ENCODE results near the gene IPO13. TPM values are rescaled to one million over a fixed set of nuclear protein-coding genes. Genes with fewer than 3 reads are reported as not detected.

The IPO13 gene
- total RNA-seq, 4 donors from 2014 or later, result 22.7 to 64.9 (median 36.5) TPM

- Histone ChIP-seq H3K27me3 (no peaks in the 10 kb centered on the region), H3K9me3 (no peaks in the 10 kb centered on the region), H3K36me3 (no peaks in the 10 kb centered on the region), H3K27ac (peak overlapping the region; percentile 83 to 88 (median 87)), H3K4me3 (peak overlapping the region; percentile 31 to 64 (median 58)), H3K4me1 (peaks cover 5 to 25% (median 16%) of the 10 kb centered on the region in 4 donors)
- in situ Hi-C loops (cut with MboI; ENCODE audit: low pct_ligation_motif_present in 1 of 4, low pct_unique_long_range_greater_than_20kb in 1 of 4, low sequenced_read_pairs in 3 of 4), result loop anchor here in 1 of 4 donors (10.0 kb wide), 1 partner anchor 52 kb away; no protein-coding TSS in a partner anchor
- 55 to 61% methylated on average over 3 to 11 of the region's 11 CpGs for WGBS, 2 donors (ENCODE audit: low coverage in 1 of 2)
- no peak for TF ChIP-seq POLR2A (IDR thresholded peaks at IDR 0.05)
- no peak for TF ChIP-seq POLR2AphosphoS5 (IDR thresholded peaks at IDR 0.05)
- no peak for TF ChIP-seq CTCF (IDR thresholded peaks at IDR 0.05)
- no peak for TF ChIP-seq EP300 (IDR thresholded peaks at IDR 0.05; ENCODE audit: low read depth)
- intact Hi-C loops (cut with DNase I; ENCODE audit: low total_unique reads), result no loop called here
- DNase-seq, result no peak
Measured at GRCh38 chr1:43992232-43992995, 45.7 kb downstream of the IPO13 start.

GRCh38 chr1:43993206-43993914 lies 46.6 kb downstream of the IPO13 start:
- H3K4me1 ChIP-seq, result peaks cover 5 to 23% (median 17%) of the 10 kb centered on the region in 4 donors
- DNase-seq, result no peak
- WGBS, 2 donors (ENCODE audit: low coverage in 1 of 2), result 93 to 94% methylated on average over 6 to 9 of the region's 9 CpGs
- H3K27me3 ChIP-seq, result no peaks in the 10 kb centered on the region
- TF ChIP-seq EP300 (IDR thresholded peaks at IDR 0.05; ENCODE audit: low read depth) (no peak), POLR2AphosphoS5 (IDR thresholded peaks at IDR 0.05) (no peak), CTCF (IDR thresholded peaks at IDR 0.05) (no peak), POLR2A (IDR thresholded peaks at IDR 0.05) (no peak)
- in situ Hi-C loops (cut with MboI; ENCODE audit: low pct_ligation_motif_present in 1 of 4, low pct_unique_long_range_greater_than_20kb in 1 of 4, low sequenced_read_pairs in 3 of 4), result loop anchor here in 1 of 4 donors (10.0 kb wide), 1 partner anchor 51 kb away; no protein-coding TSS in a partner anchor
- H3K9me3 ChIP-seq, result no peaks in the 10 kb centered on the region
- no peak overlapping the region for H3K27ac ChIP-seq
- no peaks in the 10 kb centered on the region for H3K36me3 ChIP-seq
- no peak overlapping the region for H3K4me3 ChIP-seq
- intact Hi-C loops (cut with DNase I; ENCODE audit: low total_unique reads), result no loop called here

GRCh38 chr1:43994071-43994470 lies 47.3 kb downstream of the IPO13 start:
- Histone ChIP-seq H3K9me3 (no peaks in the 10 kb centered on the region), H3K27me3 (no peaks in the 10 kb centered on the region), H3K36me3 (no peaks in the 10 kb centered on the region), H3K4me3 (no peak overlapping the region), H3K27ac (no peak overlapping the region), H3K4me1 (peaks cover 5 to 23% (median 17%) of the 10 kb centered on the region in 4 donors)
- DNase-seq, result no peak
- in situ Hi-C loops (cut with MboI; ENCODE audit: low pct_ligation_motif_present in 1 of 4, low pct_unique_long_range_greater_than_20kb in 1 of 4, low sequenced_read_pairs in 3 of 4), result loop anchor here in 1 of 4 donors (10.0 kb wide), 1 partner anchor 51 kb away; no protein-coding TSS in a partner anchor
- intact Hi-C loops (cut with DNase I; ENCODE audit: low total_unique reads), result no loop called here
- 75 to 89% methylated on average over 5 to 7 of the region's 7 CpGs for WGBS, 2 donors (ENCODE audit: low coverage in 1 of 2)
- no peak for TF ChIP-seq POLR2A (IDR thresholded peaks at IDR 0.05)
- no peak for TF ChIP-seq CTCF (IDR thresholded peaks at IDR 0.05)
- TF ChIP-seq POLR2AphosphoS5 (IDR thresholded peaks at IDR 0.05), result no peak
- no peak for TF ChIP-seq EP300 (IDR thresholded peaks at IDR 0.05; ENCODE audit: low read depth)

All from transverse colon (tissue), 4 donors.